ENCODE data around the gene KRT79. TPM values are rescaled to one million over a fixed set of nuclear protein-coding genes. Genes with fewer than 3 reads are reported as not detected.
"Not testable (repeated sequence)": the region's sequence is repeated elsewhere in the genome, so short reads cannot be mapped to it uniquely, and the experiment has no call there.

The KRT79 gene
- total RNA-seq, 4 donors from 2014 or later = not detected

DNA sequence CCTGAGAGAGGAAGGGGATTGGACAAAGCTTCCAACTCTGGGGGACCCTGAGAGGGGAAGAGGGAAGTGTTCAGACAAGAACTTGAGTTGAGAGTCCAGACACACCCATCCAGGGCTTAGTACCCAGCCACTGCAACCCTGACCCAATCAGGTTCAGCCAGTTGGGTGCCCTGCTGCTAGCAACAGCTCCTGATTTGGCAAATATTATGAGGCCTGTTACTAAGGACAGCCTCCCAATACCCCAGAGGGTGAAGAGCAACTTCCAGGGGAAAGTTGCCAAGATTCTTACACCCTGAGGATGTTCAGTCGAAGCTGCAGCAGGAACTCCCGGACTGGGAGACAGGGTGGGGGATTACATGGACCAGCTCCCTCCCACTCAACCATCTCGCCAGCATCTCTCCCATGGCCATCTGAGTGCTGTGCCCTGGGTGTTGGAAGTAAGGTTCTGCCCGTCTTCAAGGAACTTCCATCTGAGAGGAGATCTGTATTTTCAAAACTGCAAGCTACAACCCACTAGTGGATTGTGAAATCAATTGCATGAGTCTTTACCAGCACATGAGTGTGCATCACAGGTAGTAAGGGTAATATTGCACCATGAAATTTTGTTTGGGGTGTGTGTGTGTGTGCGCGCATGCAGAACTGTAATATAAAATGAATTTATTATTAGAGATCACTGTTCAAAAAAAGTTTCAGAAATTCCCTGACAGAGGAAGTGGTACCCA lies 26.2 kb upstream of the KRT79 start:
- in situ Hi-C loops (cut with MboI; ENCODE audit: low pct_ligation_motif_present in 1 of 4, low pct_unique_long_range_greater_than_20kb in 1 of 4, low sequenced_read_pairs in 3 of 4) (loop anchor here in 2 of 4 donors (10.0 to 25.0 kb wide), 2 partner anchors 473 to 475 kb away; partner anchors contain the start of gene KRT84 (in 2 of the 2)), intact Hi-C loops (cut with DNase I; ENCODE audit: low total_unique reads) (no loop called here)
- no peaks in the 10 kb centered on the region for H3K27me3 ChIP-seq
- no peaks in the 10 kb centered on the region for H3K9me3 ChIP-seq
- no peak for DNase-seq
- TF ChIP-seq POLR2AphosphoS5 (IDR thresholded peaks at IDR 0.05) = no peak
- no peak for TF ChIP-seq EP300 (IDR thresholded peaks at IDR 0.05; ENCODE audit: low read depth)
- TF ChIP-seq, protein P1, sequence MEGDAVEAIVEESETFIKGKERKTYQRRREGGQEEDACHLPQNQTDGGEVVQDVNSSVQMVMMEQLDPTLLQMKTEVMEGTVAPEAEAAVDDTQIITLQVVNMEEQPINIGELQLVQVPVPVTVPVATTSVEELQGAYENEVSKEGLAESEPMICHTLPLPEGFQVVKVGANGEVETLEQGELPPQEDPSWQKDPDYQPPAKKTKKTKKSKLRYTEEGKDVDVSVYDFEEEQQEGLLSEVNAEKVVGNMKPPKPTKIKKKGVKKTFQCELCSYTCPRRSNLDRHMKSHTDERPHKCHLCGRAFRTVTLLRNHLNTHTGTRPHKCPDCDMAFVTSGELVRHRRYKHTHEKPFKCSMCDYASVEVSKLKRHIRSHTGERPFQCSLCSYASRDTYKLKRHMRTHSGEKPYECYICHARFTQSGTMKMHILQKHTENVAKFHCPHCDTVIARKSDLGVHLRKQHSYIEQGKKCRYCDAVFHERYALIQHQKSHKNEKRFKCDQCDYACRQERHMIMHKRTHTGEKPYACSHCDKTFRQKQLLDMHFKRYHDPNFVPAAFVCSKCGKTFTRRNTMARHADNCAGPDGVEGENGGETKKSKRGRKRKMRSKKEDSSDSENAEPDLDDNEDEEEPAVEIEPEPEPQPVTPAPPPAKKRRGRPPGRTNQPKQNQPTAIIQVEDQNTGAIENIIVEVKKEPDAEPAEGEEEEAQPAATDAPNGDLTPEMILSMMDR (IDR thresholded peaks at IDR 0.05) = no peak
- TF ChIP-seq POLR2A (IDR thresholded peaks at IDR 0.05) = no peak
- 58 to 100% methylated on average over 2 to 6 of the region's 6 CpGs for WGBS, 2 donors (ENCODE audit: low coverage in 1 of 2)
- no peaks in the 10 kb centered on the region for H3K4me1 ChIP-seq
- H3K27ac ChIP-seq = no peak overlapping the region
- H3K36me3 ChIP-seq = no peaks in the 10 kb centered on the region
- no peak overlapping the region for H3K4me3 ChIP-seq

DNA sequence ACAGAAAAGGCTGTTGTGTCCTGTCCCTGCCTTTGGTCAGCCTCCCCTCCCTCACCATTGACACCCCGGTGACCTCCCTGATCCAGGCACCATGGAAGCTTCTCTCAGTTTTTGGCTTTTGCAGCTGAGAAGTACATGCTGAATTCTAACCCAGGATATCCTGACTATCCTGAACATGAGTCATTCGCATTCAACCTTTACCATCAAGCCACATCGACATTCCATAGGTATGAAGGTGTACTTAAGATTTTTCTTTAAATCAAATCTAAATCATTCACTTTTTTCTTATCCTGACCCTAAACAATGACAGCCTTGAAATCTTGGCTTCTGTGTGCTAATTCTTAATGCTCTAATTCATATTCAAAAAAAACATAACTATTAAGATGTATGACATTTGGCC lies 23.4 kb upstream of the KRT79 start:
- H3K9me3 ChIP-seq = no peaks in the 10 kb centered on the region
- TF ChIP-seq, protein P1 (IDR thresholded peaks at IDR 0.05) = no peak
- TF ChIP-seq EP300 (IDR thresholded peaks at IDR 0.05; ENCODE audit: low read depth) = no peak
- TF ChIP-seq POLR2AphosphoS5 (IDR thresholded peaks at IDR 0.05) = no peak
- WGBS, 2 donors (ENCODE audit: low coverage in 1 of 2) = 83 to 90% methylated on average over 1 to 3 of the region's 3 CpGs
- intact Hi-C loops (cut with DNase I; ENCODE audit: low total_unique reads) = no loop called here
- no peak for DNase-seq
- H3K36me3 ChIP-seq = no peaks in the 10 kb centered on the region
- in situ Hi-C loops (cut with MboI; ENCODE audit: low pct_ligation_motif_present in 1 of 4, low pct_unique_long_range_greater_than_20kb in 1 of 4, low sequenced_read_pairs in 3 of 4) = loop anchor here in 1 of 4 donors (25.0 kb wide), 1 partner anchor 470 kb away; the partner anchor contains the start of gene KRT84
- H3K27me3 ChIP-seq = no peaks in the 10 kb centered on the region
- no peaks in the 10 kb centered on the region for H3K4me1 ChIP-seq
- H3K27ac ChIP-seq = no peak overlapping the region
- H3K4me3 ChIP-seq = no peak overlapping the region

DNA sequence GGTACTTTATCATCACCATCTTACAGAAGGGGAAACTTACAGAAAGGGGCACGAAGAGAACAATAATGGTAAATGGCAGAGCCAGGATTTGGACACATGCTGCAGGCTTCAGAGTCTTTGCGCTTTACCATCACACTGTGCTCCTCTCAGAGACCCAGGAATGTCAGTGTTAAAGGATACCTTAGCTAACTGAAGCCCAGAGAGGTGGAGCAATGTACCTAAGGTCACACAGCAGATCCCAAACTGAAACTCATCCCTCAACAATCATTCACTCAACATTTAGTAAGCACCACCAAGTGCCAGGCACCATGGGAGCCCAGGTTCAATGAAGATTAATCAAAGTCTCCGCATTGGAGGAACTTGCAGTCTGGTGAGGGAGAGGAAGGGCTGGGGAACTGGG lies 22.7 kb upstream of the KRT79 start:
- WGBS, 2 donors (ENCODE audit: low coverage in 1 of 2) = 78 to 80% methylated on average over 1 to 3 of the region's 3 CpGs
- in situ Hi-C loops (cut with MboI; ENCODE audit: low pct_ligation_motif_present in 1 of 4, low pct_unique_long_range_greater_than_20kb in 1 of 4, low sequenced_read_pairs in 3 of 4) = loop anchor here in 1 of 4 donors (25.0 kb wide), 1 partner anchor 469 kb away; the partner anchor contains the start of gene KRT84
- H3K4me3 ChIP-seq = no peak overlapping the region
- no peaks in the 10 kb centered on the region for H3K4me1 ChIP-seq
- DNase-seq = no peak
- no peak for TF ChIP-seq EP300 (IDR thresholded peaks at IDR 0.05; ENCODE audit: low read depth)
- TF ChIP-seq, protein P1 (IDR thresholded peaks at IDR 0.05) = no peak
- no peak for TF ChIP-seq POLR2AphosphoS5 (IDR thresholded peaks at IDR 0.05)
- no peak for TF ChIP-seq POLR2A (IDR thresholded peaks at IDR 0.05)
- no peak overlapping the region for H3K27ac ChIP-seq
- H3K9me3 ChIP-seq = no peaks in the 10 kb centered on the region
- intact Hi-C loops (cut with DNase I; ENCODE audit: low total_unique reads) = no loop called here
- H3K36me3 ChIP-seq = no peaks in the 10 kb centered on the region
- H3K27me3 ChIP-seq = no peaks in the 10 kb centered on the region

DNA sequence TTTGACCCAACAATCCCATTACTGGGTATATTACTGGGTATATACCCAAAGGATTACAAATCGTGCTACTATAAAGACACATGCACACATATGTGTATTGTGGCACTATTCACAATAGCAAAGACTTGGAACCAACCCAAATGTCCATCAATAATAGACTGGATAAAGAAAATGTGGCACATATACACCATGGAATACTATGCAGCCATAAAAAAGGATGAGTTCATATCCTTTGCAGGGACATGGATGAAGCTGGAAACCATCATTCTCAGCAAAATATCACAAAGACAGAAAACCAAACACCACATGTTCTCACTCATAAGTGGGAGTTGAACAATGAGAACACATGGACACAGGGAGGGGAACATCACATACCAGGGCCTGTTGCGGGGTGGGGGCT lies 22.0 kb upstream of the KRT79 start:
- H3K9me3 ChIP-seq; H3K4me1 ChIP-seq; H3K4me3 ChIP-seq; DNase-seq; H3K27me3 ChIP-seq; H3K27ac ChIP-seq; intact Hi-C loops (cut with DNase I; ENCODE audit: low total_unique reads); H3K36me3 ChIP-seq: not testable (repeated sequence)
- WGBS, 2 donors (ENCODE audit: low coverage in 1 of 2) = 91 to 100% methylated on average over 2 of the region's 2 CpGs
- in situ Hi-C loops (cut with MboI; ENCODE audit: low pct_ligation_motif_present in 1 of 4, low pct_unique_long_range_greater_than_20kb in 1 of 4, low sequenced_read_pairs in 3 of 4) = loop anchor here in 1 of 4 donors (25.0 kb wide), 1 partner anchor 469 kb away; the partner anchor contains the start of gene KRT84
